ENCODE results near the gene PRR16. TPM values are rescaled to one million over a fixed set of nuclear protein-coding genes. Genes with fewer than 3 reads are reported as not detected.

Gene PRR16
- total RNA-seq, 1 experiment from 2014 or later, result not detected

DNA sequence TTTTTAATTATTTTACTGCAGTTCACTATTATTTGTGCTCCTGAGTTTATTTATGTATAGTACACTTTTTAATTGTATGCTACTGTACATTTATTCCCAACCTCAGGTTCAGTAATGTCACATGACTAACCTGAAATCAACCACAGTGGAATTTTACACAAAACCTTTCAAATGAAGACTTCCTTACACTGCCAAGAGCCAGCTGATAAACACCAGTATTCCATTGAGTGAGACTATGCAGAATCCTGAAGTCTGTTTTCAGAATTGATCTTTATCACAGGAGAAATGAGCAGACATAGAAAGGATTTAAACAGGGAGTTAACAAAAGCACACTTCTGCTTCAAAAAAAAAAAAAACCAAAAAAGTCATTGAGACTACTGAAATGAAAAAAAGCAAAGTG is 219.5 kb downstream of the PRR16 start:
- Histone ChIP-seq H3K27ac (ENCODE audit: low read length) (no peak overlapping the region), H3K36me3 (ENCODE audit: control insufficient read depth, insufficient read depth, low read length) (no peaks in the 10 kb centered on the region), H3K4me1 (ENCODE audit: control insufficient read depth, insufficient read depth, low read length) (no peaks in the 10 kb centered on the region), H3K27me3 (ENCODE audit: control insufficient read depth, insufficient read depth, low read length) (no peaks in the 10 kb centered on the region), H3K9me3 (ENCODE audit: control insufficient read depth, insufficient read depth, low read depth, low read length) (no peaks in the 10 kb centered on the region), H3K4me3 (ENCODE audit: low read depth in 2 of 2, low read length in 2 of 2) (no peak overlapping the region)
- no peak for TF ChIP-seq TCF7L2 (IDR thresholded peaks at IDR 0.05; ENCODE audit: low read depth, low read length)
- TF ChIP-seq, protein P1, sequence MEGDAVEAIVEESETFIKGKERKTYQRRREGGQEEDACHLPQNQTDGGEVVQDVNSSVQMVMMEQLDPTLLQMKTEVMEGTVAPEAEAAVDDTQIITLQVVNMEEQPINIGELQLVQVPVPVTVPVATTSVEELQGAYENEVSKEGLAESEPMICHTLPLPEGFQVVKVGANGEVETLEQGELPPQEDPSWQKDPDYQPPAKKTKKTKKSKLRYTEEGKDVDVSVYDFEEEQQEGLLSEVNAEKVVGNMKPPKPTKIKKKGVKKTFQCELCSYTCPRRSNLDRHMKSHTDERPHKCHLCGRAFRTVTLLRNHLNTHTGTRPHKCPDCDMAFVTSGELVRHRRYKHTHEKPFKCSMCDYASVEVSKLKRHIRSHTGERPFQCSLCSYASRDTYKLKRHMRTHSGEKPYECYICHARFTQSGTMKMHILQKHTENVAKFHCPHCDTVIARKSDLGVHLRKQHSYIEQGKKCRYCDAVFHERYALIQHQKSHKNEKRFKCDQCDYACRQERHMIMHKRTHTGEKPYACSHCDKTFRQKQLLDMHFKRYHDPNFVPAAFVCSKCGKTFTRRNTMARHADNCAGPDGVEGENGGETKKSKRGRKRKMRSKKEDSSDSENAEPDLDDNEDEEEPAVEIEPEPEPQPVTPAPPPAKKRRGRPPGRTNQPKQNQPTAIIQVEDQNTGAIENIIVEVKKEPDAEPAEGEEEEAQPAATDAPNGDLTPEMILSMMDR (IDR thresholded peaks at IDR 0.05), result no peak
- TF ChIP-seq, protein P2, sequence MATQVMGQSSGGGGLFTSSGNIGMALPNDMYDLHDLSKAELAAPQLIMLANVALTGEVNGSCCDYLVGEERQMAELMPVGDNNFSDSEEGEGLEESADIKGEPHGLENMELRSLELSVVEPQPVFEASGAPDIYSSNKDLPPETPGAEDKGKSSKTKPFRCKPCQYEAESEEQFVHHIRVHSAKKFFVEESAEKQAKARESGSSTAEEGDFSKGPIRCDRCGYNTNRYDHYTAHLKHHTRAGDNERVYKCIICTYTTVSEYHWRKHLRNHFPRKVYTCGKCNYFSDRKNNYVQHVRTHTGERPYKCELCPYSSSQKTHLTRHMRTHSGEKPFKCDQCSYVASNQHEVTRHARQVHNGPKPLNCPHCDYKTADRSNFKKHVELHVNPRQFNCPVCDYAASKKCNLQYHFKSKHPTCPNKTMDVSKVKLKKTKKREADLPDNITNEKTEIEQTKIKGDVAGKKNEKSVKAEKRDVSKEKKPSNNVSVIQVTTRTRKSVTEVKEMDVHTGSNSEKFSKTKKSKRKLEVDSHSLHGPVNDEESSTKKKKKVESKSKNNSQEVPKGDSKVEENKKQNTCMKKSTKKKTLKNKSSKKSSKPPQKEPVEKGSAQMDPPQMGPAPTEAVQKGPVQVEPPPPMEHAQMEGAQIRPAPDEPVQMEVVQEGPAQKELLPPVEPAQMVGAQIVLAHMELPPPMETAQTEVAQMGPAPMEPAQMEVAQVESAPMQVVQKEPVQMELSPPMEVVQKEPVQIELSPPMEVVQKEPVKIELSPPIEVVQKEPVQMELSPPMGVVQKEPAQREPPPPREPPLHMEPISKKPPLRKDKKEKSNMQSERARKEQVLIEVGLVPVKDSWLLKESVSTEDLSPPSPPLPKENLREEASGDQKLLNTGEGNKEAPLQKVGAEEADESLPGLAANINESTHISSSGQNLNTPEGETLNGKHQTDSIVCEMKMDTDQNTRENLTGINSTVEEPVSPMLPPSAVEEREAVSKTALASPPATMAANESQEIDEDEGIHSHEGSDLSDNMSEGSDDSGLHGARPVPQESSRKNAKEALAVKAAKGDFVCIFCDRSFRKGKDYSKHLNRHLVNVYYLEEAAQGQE (IDR thresholded peaks at IDR 0.05; ENCODE audit: insufficient read depth in 1 of 2, low read depth in 2 of 2, low read length in 1 of 2), result no peak
- POLR2A ChIA-PET, result no interaction called here
- in situ Hi-C loops (cut with HindIII; ENCODE audit: low pct_unique_long_range_greater_than_20kb, low sequenced_read_pairs), result no loop called here
- no peak for ATAC-seq
- DNase-seq (ENCODE audit: low read depth, low spot score), result no peak
- no TSS peak for BruUV-seq (replicated peaks)
- intact Hi-C loops (cut with micrococcal nuclease; ENCODE audit: unreplicated experiment), result no loop called here
- CTCF ChIA-PET, result no interaction called here

DNA sequence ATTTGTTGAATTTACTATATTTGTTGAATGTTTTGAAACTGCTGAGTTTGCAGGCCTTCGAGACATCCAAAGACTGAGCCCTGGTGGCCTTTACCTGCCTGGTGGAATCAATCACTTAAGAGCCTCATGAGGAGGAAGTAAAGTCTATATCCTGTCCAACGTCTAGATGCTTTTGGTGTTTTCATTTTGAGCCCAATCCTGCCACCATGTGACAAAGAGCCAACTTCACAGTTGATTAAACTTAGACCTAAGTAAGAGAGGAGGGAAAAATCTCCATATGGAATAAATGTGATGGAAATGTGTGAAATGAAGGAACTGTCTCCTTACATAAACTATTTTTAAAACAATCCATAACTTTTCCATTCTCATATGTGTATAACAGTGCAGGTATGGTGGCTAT is 220.1 kb downstream of the PRR16 start:
- in situ Hi-C loops (cut with HindIII; ENCODE audit: low pct_unique_long_range_greater_than_20kb, low sequenced_read_pairs) (no loop called here), intact Hi-C loops (cut with micrococcal nuclease; ENCODE audit: unreplicated experiment) (no loop called here)
- Histone ChIP-seq H3K4me3 (ENCODE audit: low read depth in 2 of 2, low read length in 2 of 2) (no peak overlapping the region), H3K27me3 (ENCODE audit: control insufficient read depth, insufficient read depth, low read length) (no peaks in the 10 kb centered on the region), H3K27ac (ENCODE audit: low read length) (no peak overlapping the region), H3K9me3 (ENCODE audit: control insufficient read depth, insufficient read depth, low read depth, low read length) (no peaks in the 10 kb centered on the region), H3K36me3 (ENCODE audit: control insufficient read depth, insufficient read depth, low read length) (no peaks in the 10 kb centered on the region), H3K4me1 (ENCODE audit: control insufficient read depth, insufficient read depth, low read length) (no peaks in the 10 kb centered on the region)
- POLR2A ChIA-PET, result no interaction called here
- ATAC-seq (no peak), DNase-seq (ENCODE audit: low read depth, low spot score) (no peak)
- CTCF ChIA-PET, result no interaction called here
- TF ChIP-seq, protein P1 (IDR thresholded peaks at IDR 0.05), result no peak
- TF ChIP-seq POLR2AphosphoS5 (IDR thresholded peaks at IDR 0.05; ENCODE audit: low read depth, low read length), result no peak
- no TSS peak for BruUV-seq (replicated peaks)

DNA sequence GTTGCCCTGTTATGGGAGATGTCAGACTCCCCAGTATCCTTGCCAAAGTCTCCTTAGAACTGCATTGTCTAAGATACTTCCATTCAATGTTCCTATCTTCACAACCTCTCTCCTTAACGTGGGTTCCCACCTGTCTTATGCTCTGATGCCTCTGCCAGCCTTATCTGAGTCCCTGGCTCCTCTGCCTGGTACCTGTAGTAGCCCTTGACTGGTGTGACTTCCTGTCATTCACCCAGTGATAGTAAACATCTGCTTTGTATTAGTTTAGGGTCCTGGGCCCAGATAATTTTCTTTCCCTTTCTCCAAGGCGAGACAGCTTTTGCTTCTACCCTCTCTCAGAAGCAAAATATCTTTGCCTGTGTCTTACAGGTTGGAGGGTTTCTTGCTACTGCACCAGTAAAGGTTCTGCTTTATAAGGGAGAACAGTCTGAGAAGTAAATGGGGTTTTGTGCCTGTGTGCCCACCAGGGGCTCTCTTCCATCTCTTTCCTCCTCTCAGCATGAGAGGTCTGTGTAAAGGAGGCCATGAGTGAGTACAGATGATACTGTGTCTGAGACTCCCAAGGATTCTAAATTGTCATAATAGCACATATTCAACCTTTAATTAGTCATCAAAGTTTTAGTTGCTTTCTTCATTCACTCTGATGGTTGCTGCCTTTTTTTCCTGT is 220.8 kb downstream of the PRR16 start:
- no peak overlapping the region for H3K4me3 ChIP-seq (ENCODE audit: low read depth in 2 of 2, low read length in 2 of 2)
- intact Hi-C loops (cut with micrococcal nuclease; ENCODE audit: unreplicated experiment) (no loop called here), in situ Hi-C loops (cut with HindIII; ENCODE audit: low pct_unique_long_range_greater_than_20kb, low sequenced_read_pairs) (no loop called here)
- CTCF ChIA-PET, result no interaction called here
- H3K36me3 ChIP-seq (ENCODE audit: control insufficient read depth, insufficient read depth, low read length), result no peaks in the 10 kb centered on the region
- H3K27me3 ChIP-seq (ENCODE audit: control insufficient read depth, insufficient read depth, low read length), result no peaks in the 10 kb centered on the region
- H3K9me3 ChIP-seq (ENCODE audit: control insufficient read depth, insufficient read depth, low read depth, low read length), result no peaks in the 10 kb centered on the region
- H3K27ac ChIP-seq (ENCODE audit: low read length), result no peak overlapping the region
- ATAC-seq (no peak), DNase-seq (ENCODE audit: low read depth, low spot score) (no peak)
- POLR2A ChIA-PET, result no interaction called here
- BruUV-seq (replicated peaks), result no TSS peak
- no peaks in the 10 kb centered on the region for H3K4me1 ChIP-seq (ENCODE audit: control insufficient read depth, insufficient read depth, low read length)
- TF ChIP-seq, protein P1 (IDR thresholded peaks at IDR 0.05), result 0 out of 2 replicates have a peak, but pooled peaks have one; percentile 9
- no peak for TF ChIP-seq POLR2AphosphoS5 (IDR thresholded peaks at IDR 0.05; ENCODE audit: low read depth, low read length)

All from Panc1 (cell line).